ENCODE results near the gene GTF2H2C.
"Not testable (repeated sequence)": the region's sequence is repeated elsewhere in the genome, so short reads cannot be mapped to it uniquely, and the experiment has no call there.

Gene GTF2H2C

DNA sequence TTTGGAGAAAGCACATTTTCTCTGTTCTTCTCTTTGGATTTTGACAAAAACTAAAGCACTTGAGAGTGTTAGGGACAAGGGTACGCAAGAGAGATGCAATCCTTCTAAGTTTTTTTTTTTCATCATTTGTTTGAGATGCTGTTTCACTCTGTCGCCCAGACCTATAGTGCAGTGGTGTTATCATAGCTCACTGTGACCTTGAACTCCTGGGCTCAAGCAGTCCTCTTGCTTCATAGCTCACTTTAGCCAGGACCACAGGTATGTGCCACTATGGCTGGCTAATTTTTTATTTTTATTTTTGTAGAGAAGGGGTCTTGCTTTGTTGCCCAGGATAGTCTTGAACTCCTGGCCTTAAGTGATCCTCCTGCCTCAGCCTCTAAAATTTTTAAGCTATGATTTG is 21.3 kb upstream of the GTF2H2C start:
- not testable (repeated sequence) for H3K27me3 ChIP-seq (ENCODE audit: control insufficient read depth in 1 of 2, insufficient read depth in 1 of 2, low read length in 2 of 2); H3K36me3 ChIP-seq (ENCODE audit: control insufficient read depth in 1 of 2, insufficient read depth in 2 of 2, low read depth in 1 of 2, low read length in 2 of 2); H2BK12ac ChIP-seq (ENCODE audit: low read length in 2 of 2); H4K91ac ChIP-seq (ENCODE audit: low read length); DNase-seq; H2BK15ac ChIP-seq (ENCODE audit: low read depth, poor library complexity, severe bottlenecking); H3K14ac ChIP-seq (ENCODE audit: low read length in 2 of 2); H3K4me3 ChIP-seq (ENCODE audit: insufficient read depth in 1 of 2, low read depth in 1 of 2, low read length in 2 of 2); H3K4me1 ChIP-seq (ENCODE audit: control insufficient read depth, insufficient read depth, low read depth, low read length); H3K9ac ChIP-seq (ENCODE audit: low read length); H3K4me2 ChIP-seq (ENCODE audit: low read length, poor library complexity, severe bottlenecking); H2BK5ac ChIP-seq (ENCODE audit: low read depth, low read length, poor library complexity, severe bottlenecking); H2AFZ ChIP-seq (ENCODE audit: low read depth, low read length); H3K27ac ChIP-seq (ENCODE audit: low read length, poor library complexity, severe bottlenecking); H3K9me3 ChIP-seq (ENCODE audit: control insufficient read depth, low read length); H3K79me1 ChIP-seq (replicated peaks; ENCODE audit: low read length, poor library complexity, severe bottlenecking); H2BK120ac ChIP-seq (ENCODE audit: low read depth, low read length); H4K8ac ChIP-seq (ENCODE audit: low read length); H3K18ac ChIP-seq (ENCODE audit: low read depth in 1 of 2, low read length in 2 of 2); H3K23ac ChIP-seq (ENCODE audit: low read length in 2 of 2); H3K4ac ChIP-seq (ENCODE audit: low read depth in 1 of 2, low read length in 2 of 2); H2AK5ac ChIP-seq (ENCODE audit: low read length, severe bottlenecking)
- whole genome bisulfite sequencing = no CpG with 5 or more reads among the region's 2 CpGs

DNA sequence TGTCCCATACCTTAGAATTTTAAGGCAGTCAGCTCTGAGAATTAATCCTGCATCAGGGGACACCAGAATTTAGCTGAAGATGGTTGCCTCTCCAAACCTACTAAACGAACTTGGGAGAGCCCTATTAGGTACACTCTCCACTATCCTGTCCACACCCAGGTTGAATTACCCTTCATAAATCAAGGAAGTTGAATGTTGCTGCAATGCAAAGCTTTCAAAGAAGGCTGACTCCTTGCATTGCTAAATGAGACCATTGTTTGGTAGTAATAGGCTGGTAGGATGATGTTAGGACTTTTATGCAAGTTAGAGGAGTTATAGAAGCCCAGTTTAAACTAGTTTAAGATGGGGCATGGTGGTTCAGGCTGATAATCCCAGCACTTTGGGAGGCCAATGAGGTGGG is 18.6 kb upstream of the GTF2H2C start:
- not testable (repeated sequence) for H3K9ac ChIP-seq (ENCODE audit: low read length); H4K91ac ChIP-seq (ENCODE audit: low read length); H3K36me3 ChIP-seq (ENCODE audit: control insufficient read depth in 1 of 2, insufficient read depth in 2 of 2, low read depth in 1 of 2, low read length in 2 of 2); H3K27me3 ChIP-seq (ENCODE audit: control insufficient read depth in 1 of 2, insufficient read depth in 1 of 2, low read length in 2 of 2); H3K4me1 ChIP-seq (ENCODE audit: control insufficient read depth, insufficient read depth, low read depth, low read length); H3K18ac ChIP-seq (ENCODE audit: low read depth in 1 of 2, low read length in 2 of 2); H2BK12ac ChIP-seq (ENCODE audit: low read length in 2 of 2); H2BK15ac ChIP-seq (ENCODE audit: low read depth, poor library complexity, severe bottlenecking); DNase-seq; H3K27ac ChIP-seq (ENCODE audit: low read length, poor library complexity, severe bottlenecking); H3K4me3 ChIP-seq (ENCODE audit: insufficient read depth in 1 of 2, low read depth in 1 of 2, low read length in 2 of 2); H2AFZ ChIP-seq (ENCODE audit: low read depth, low read length); H3K9me3 ChIP-seq (ENCODE audit: control insufficient read depth, low read length); H4K8ac ChIP-seq (ENCODE audit: low read length); H3K79me1 ChIP-seq (replicated peaks; ENCODE audit: low read length, poor library complexity, severe bottlenecking); H3K14ac ChIP-seq (ENCODE audit: low read length in 2 of 2); H3K4me2 ChIP-seq (ENCODE audit: low read length, poor library complexity, severe bottlenecking); H3K4ac ChIP-seq (ENCODE audit: low read depth in 1 of 2, low read length in 2 of 2); H2BK5ac ChIP-seq (ENCODE audit: low read depth, low read length, poor library complexity, severe bottlenecking); H2BK120ac ChIP-seq (ENCODE audit: low read depth, low read length); H3K23ac ChIP-seq (ENCODE audit: low read length in 2 of 2); H2AK5ac ChIP-seq (ENCODE audit: low read length, severe bottlenecking)
- WGBS = no CpG with 5 or more reads among the region's 1 CpG

DNA sequence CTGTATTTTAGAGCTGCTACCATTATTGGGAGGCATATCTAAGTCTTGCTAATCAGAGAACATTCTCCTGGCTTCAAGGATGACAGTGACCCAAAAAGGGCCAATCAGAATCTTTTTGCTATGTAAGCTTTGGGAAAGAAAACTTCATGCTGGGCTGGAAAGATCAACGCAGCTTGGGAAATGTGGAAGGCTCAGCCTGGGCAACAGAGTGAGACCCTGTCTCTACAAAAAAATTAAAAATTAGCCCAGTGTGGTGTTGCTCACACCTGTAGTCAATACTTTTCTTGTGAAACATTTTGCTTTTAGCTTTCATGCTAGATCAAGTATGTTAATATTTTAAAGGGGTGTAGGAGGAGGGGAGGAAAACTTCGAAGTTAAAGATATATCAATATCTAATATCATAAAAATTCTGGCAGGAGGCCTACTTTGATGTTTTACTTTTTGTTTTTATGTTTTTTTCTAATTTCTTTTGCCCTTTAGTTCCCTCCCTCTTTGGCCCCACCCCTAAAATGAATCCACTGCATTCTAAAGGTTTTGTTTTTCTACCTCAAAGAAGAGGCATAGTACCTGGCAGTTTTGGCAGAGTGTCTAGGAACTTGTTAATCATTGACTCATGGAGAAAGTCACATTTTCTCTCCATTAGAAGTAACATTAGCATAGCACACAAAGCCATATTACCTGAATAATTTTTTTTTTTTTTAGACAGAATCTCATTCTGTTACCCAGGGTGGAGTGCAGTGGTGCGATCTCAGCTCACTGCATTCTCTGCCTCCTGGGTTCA is 17.0 kb upstream of the GTF2H2C start:
- H3K9me3 ChIP-seq (ENCODE audit: control insufficient read depth, low read length); H3K18ac ChIP-seq (ENCODE audit: low read depth in 1 of 2, low read length in 2 of 2); H2BK120ac ChIP-seq (ENCODE audit: low read depth, low read length); H3K79me1 ChIP-seq (replicated peaks; ENCODE audit: low read length, poor library complexity, severe bottlenecking); H3K36me3 ChIP-seq (ENCODE audit: control insufficient read depth in 1 of 2, insufficient read depth in 2 of 2, low read depth in 1 of 2, low read length in 2 of 2); H2BK12ac ChIP-seq (ENCODE audit: low read length in 2 of 2); H3K27ac ChIP-seq (ENCODE audit: low read length, poor library complexity, severe bottlenecking); H3K4me2 ChIP-seq (ENCODE audit: low read length, poor library complexity, severe bottlenecking); H4K91ac ChIP-seq (ENCODE audit: low read length); H2AK5ac ChIP-seq (ENCODE audit: low read length, severe bottlenecking); H3K4ac ChIP-seq (ENCODE audit: low read depth in 1 of 2, low read length in 2 of 2); H3K4me3 ChIP-seq (ENCODE audit: insufficient read depth in 1 of 2, low read depth in 1 of 2, low read length in 2 of 2); H2BK5ac ChIP-seq (ENCODE audit: low read depth, low read length, poor library complexity, severe bottlenecking); H2AFZ ChIP-seq (ENCODE audit: low read depth, low read length); H3K14ac ChIP-seq (ENCODE audit: low read length in 2 of 2); H3K27me3 ChIP-seq (ENCODE audit: control insufficient read depth in 1 of 2, insufficient read depth in 1 of 2, low read length in 2 of 2); H2BK15ac ChIP-seq (ENCODE audit: low read depth, poor library complexity, severe bottlenecking); H4K8ac ChIP-seq (ENCODE audit: low read length); H3K9ac ChIP-seq (ENCODE audit: low read length); H3K4me1 ChIP-seq (ENCODE audit: control insufficient read depth, insufficient read depth, low read depth, low read length); DNase-seq; H3K23ac ChIP-seq (ENCODE audit: low read length in 2 of 2): not testable (repeated sequence)
- no CpG with 5 or more reads among the region's 3 CpGs for WGBS

DNA sequence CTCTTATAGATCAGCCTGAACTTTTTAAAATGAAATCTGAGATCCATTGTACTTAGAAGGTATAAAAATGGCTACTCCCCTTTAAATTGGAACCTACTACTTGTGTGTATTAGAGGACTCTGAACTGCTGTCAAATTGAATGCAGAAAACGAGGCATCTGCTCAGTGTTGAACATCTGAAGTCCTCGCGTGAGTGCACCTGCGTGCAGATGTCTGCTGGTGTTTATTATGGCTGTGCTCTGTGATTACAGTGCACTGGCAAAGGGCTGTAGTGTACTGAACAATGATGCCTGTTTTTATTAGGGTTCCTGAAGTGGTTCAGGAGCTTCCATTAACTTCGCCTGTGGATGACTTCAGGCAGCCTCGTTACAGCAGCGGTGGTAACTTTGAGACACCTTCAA is 15.4 kb upstream of the GTF2H2C start:
- not testable (repeated sequence) for H3K4me2 ChIP-seq (ENCODE audit: low read length, poor library complexity, severe bottlenecking); DNase-seq
- WGBS = no CpG with 5 or more reads among the region's 7 CpGs

More for the DNA sequence above, 15.4 kb upstream of the GTF2H2C start:
- H4K91ac ChIP-seq (ENCODE audit: low read length); H3K23ac ChIP-seq (ENCODE audit: low read length in 2 of 2); H2BK12ac ChIP-seq (ENCODE audit: low read length in 2 of 2); H3K18ac ChIP-seq (ENCODE audit: low read depth in 1 of 2, low read length in 2 of 2); H3K4me1 ChIP-seq (ENCODE audit: control insufficient read depth, insufficient read depth, low read depth, low read length); H4K8ac ChIP-seq (ENCODE audit: low read length); H3K79me1 ChIP-seq (replicated peaks; ENCODE audit: low read length, poor library complexity, severe bottlenecking); H2AFZ ChIP-seq (ENCODE audit: low read depth, low read length); H2BK5ac ChIP-seq (ENCODE audit: low read depth, low read length, poor library complexity, severe bottlenecking); H2AK5ac ChIP-seq (ENCODE audit: low read length, severe bottlenecking); H2BK120ac ChIP-seq (ENCODE audit: low read depth, low read length); H2BK15ac ChIP-seq (ENCODE audit: low read depth, poor library complexity, severe bottlenecking); H3K14ac ChIP-seq (ENCODE audit: low read length in 2 of 2); H3K27me3 ChIP-seq (ENCODE audit: control insufficient read depth in 1 of 2, insufficient read depth in 1 of 2, low read length in 2 of 2); H3K4me3 ChIP-seq (ENCODE audit: insufficient read depth in 1 of 2, low read depth in 1 of 2, low read length in 2 of 2); H3K9ac ChIP-seq (ENCODE audit: low read length); H3K36me3 ChIP-seq (ENCODE audit: control insufficient read depth in 1 of 2, insufficient read depth in 2 of 2, low read depth in 1 of 2, low read length in 2 of 2); H3K9me3 ChIP-seq (ENCODE audit: control insufficient read depth, low read length); H3K27ac ChIP-seq (ENCODE audit: low read length, poor library complexity, severe bottlenecking); H3K4ac ChIP-seq (ENCODE audit: low read depth in 1 of 2, low read length in 2 of 2): not testable (repeated sequence)

Measured in mesenchymal stem cell (in vitro differentiated cells and primary cell).